Gastroesophageal sphincter (tissue), 4 donors: ENCODE measurements around the gene KCNH2. TPM values are rescaled to one million over a fixed set of nuclear protein-coding genes. Genes with fewer than 3 reads are reported as not detected.

Experiments used
- ATAC-seq: fragments of 150-250 bp; one replicate; pipeline ENCODE4 v1.9.1; 2016; ENCODE audit warnings: mild to moderate bottlenecking, moderate library complexity
- H3K27ac ChIP-seq, 4 donors: fragments of 200-600 bp; sonication (generic) in 3 of 4; 1 replicate in 3 of 4; 2 replicates in 1 of 4; pipeline ENCODE4 v1.5.1; 2016 to 2019
- H3K27me3 ChIP-seq: fragments of 200-600 bp; sonication (generic); one replicate; pipeline ENCODE4 v1.5.1; 2019
- H3K36me3 ChIP-seq, 2 donors: fragments of 200-600 bp; sonication (generic); one replicate each; pipeline ENCODE4 v1.5.1; 2019; ENCODE audit warnings: control low read depth in 1 of 2
- H3K4me1 ChIP-seq, 3 donors: fragments of 200-600 bp; sonication (generic); 1 replicate in 2 of 3; 2 replicates in 1 of 3; pipeline ENCODE4 v1.5.1; 2016 to 2019; ENCODE audit warnings: control low read depth in 2 of 3
- H3K4me3 ChIP-seq, 2 donors: fragments of 200-600 bp; sonication (generic); one replicate each; pipeline ENCODE4 v1.5.1; 2019; ENCODE audit warnings: mild to moderate bottlenecking in 1 of 2, moderate library complexity in 1 of 2
- H3K9me3 ChIP-seq, 3 donors: fragments of 200-600 bp; sonication (generic); one replicate each; pipeline ENCODE4 v1.5.1; 2017 to 2019; ENCODE audit warnings: control low read depth in 2 of 3
- CTCF ChIP-seq, 4 experiments: fragments of 200-600 bp in 2 of 4; fragments of 450-650 bp in 2 of 4; sonication (generic) in 1 of 4; IDR thresholded peaks; one replicate each; pipeline ENCODE4 v1.5.1; 2017 to 2019; ENCODE audit warnings: antibody characterized with exemption in 4 of 4, mild to moderate bottlenecking in 2 of 4, moderate library complexity in 2 of 4
- EP300 ChIP-seq: sonication (generic); formaldehyde crosslinking; IDR thresholded peaks from one replicate; pipeline ENCODE4 v1.6.1; 2017; ENCODE audit warnings: antibody characterized with exemption, mild to moderate bottlenecking
- POLR2A ChIP-seq, 2 donors: fragments of 450-650 bp; IDR thresholded peaks; one replicate each; pipeline ENCODE4 v1.6.1; 2017; ENCODE audit warnings: antibody characterized with exemption in 2 of 2, mild to moderate bottlenecking in 2 of 2, moderate library complexity in 1 of 2
- POLR2AphosphoS5 ChIP-seq: sonication (generic); formaldehyde crosslinking; IDR thresholded peaks from one replicate; pipeline ENCODE4 v1.6.1; 2017; ENCODE audit warnings: antibody characterized with exemption
- whole genome bisulfite sequencing, 2 donors: methylation state at CpG; one replicate each; pipeline ENCODE4 v1.1.5; 2018; ENCODE audit warnings: low coverage in 1 of 2; 5-methylcytosine and 5-hydroxymethylcytosine counted together
- total RNA-seq, 4 donors: library from RNA; depleted of rRNA; stranded (reverse); fragments of >200 nt; gene quantifications; one replicate each; pipeline ENCODE4 v1.1.0, GENCODE V29; 2016

KCNH2 gene
- total RNA-seq, 4 donors from 2014 or later = 26.6 to 63.8 (median 36.3) TPM

DNA sequence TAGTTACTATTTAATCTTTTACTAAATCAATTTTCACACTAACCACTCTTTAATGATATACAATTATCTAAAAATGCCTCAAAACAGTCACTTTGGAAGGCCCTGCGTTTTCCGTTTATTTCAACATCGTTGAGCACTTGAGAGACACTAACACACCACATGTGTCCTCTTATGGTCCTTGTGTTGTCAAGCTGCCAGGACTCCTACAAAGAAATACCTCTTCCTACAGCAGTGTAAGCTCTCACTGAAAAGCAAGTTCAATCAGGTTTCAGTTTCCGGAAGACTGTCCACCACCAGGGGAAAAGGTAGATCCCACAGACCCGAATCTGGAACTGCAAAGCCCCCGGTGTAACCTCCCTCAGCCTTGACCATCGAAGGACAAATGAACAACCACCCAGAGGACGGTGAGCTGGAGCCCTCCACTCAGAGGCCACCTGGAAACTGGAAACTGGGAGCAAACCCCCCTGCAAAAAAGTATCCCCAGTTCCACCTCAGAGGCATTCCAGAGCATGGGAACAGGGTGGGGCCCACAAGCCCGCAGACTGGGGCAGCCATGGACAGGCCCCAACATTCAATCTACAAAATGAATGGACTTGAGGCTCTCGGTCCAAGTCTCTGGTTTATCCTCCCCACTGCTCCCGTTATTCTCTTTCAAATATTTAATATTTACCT is 37.6 kb downstream of the KCNH2 start:
- peaks cover 0 to 14% of the 10 kb centered on the region in 2 donors for H3K36me3 ChIP-seq
- no peak overlapping the region for H3K27ac ChIP-seq
- no peaks in the 10 kb centered on the region for H3K27me3 ChIP-seq
- ATAC-seq = no peak
- H3K4me1 ChIP-seq = peaks cover 0 to 40% (median 24%) of the 10 kb centered on the region in 3 donors
- H3K4me3 ChIP-seq = no peak overlapping the region
- WGBS, 2 donors = 54 to 59% methylated on average over 6 of the region's 11 CpGs
- no peak for TF ChIP-seq POLR2A (IDR thresholded peaks at IDR 0.05)
- TF ChIP-seq EP300 = no peak
- TF ChIP-seq CTCF (IDR thresholded peaks at IDR 0.05) = no peak
- no peak for TF ChIP-seq POLR2AphosphoS5
- no peaks in the 10 kb centered on the region for H3K9me3 ChIP-seq

GRCh38 chr7:150939466-150939865 is 38.7 kb downstream of the KCNH2 start:
- H3K4me3 ChIP-seq = no peak overlapping the region
- no peak for ATAC-seq
- TF ChIP-seq CTCF (IDR thresholded peaks at IDR 0.05) (no peak), EP300 (no peak), POLR2AphosphoS5 (no peak), POLR2A (IDR thresholded peaks at IDR 0.05) (no peak)
- H3K27ac ChIP-seq = no peak overlapping the region
- H3K27me3 ChIP-seq = no peaks in the 10 kb centered on the region
- H3K36me3 ChIP-seq = peaks cover 0 to 5% of the 10 kb centered on the region in 2 donors
- H3K9me3 ChIP-seq = no peaks in the 10 kb centered on the region
- peaks cover 0 to 30% (median 18%) of the 10 kb centered on the region in 3 donors for H3K4me1 ChIP-seq

DNA sequence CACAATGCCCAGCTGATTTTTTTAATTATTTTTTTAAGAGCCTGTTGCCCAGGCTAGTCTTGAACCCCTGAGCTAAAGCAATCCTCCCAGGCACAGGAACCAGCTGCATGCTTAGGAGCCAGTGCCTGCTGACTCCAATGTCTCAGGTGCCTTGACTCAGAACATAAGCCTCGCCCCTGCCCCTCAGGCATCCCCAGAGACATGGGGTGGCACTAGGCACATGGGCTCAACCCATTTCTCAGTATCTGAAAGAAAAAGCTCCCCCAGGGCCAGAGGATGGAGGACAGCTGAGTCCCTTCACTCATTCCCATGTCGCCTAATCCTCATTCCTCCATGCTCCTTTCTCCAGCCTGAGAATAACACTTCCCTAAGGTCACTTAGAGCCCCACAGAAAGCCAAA is 39.1 kb downstream of the KCNH2 start:
- H3K27me3 ChIP-seq = no peaks in the 10 kb centered on the region
- peaks cover 0 to 1% of the 10 kb centered on the region in 2 donors for H3K36me3 ChIP-seq
- peaks cover 0 to 30% (median 18%) of the 10 kb centered on the region in 3 donors for H3K4me1 ChIP-seq
- no peak overlapping the region for H3K4me3 ChIP-seq
- WGBS, 2 donors = 100% methylated on average over 1 of the region's 2 CpGs; no CpG with 5 or more reads in 1 of the 2 donors
- H3K9me3 ChIP-seq = no peaks in the 10 kb centered on the region
- TF ChIP-seq EP300 = no peak
- TF ChIP-seq CTCF (IDR thresholded peaks at IDR 0.05) = no peak
- no peak for TF ChIP-seq POLR2A (IDR thresholded peaks at IDR 0.05)
- TF ChIP-seq POLR2AphosphoS5 = no peak
- ATAC-seq = no peak
- H3K27ac ChIP-seq = no peak overlapping the region

GRCh38 chr7:150938566-150938965 is 39.6 kb downstream of the KCNH2 start:
- no peaks in the 10 kb centered on the region for H3K36me3 ChIP-seq
- no peaks in the 10 kb centered on the region for H3K27me3 ChIP-seq
- H3K4me1 ChIP-seq = peaks cover 0 to 30% (median 18%) of the 10 kb centered on the region in 3 donors
- no peak for ATAC-seq
- H3K4me3 ChIP-seq = no peak overlapping the region
- no peaks in the 10 kb centered on the region for H3K9me3 ChIP-seq
- no peak for TF ChIP-seq POLR2AphosphoS5
- TF ChIP-seq POLR2A (IDR thresholded peaks at IDR 0.05) = no peak
- TF ChIP-seq EP300 = no peak
- no peak for TF ChIP-seq CTCF (IDR thresholded peaks at IDR 0.05)
- H3K27ac ChIP-seq = peak overlapping the region in 1 of 4 donors; percentile 6
- 41 to 50% methylated on average over 4 of the region's 4 CpGs for WGBS, 2 donors
